PFSK-1 (cell line): Measurements from ENCODE around the gene RNASEH2B.

Experiments used
- FOXP2 ChIP-seq: optimal IDR thresholded peaks from 2 replicates; pipeline ENCODE3; 2011; ENCODE audit warnings: borderline replicate concordance, control low read depth, inconsistent platforms; ENCODE audit not compliant: insufficient read depth; ENCODE audit errors: extremely low read length, extremely low read depth
- POLR2AphosphoS5 ChIP-seq: IDR thresholded peaks from 2 replicates; pipeline ENCODE4 v1.6.1; 2012; ENCODE audit warnings: low read depth, mild to moderate bottlenecking, control low read depth, low read length, moderate library complexity
- SIN3A ChIP-seq: IDR thresholded peaks from 2 replicates; pipeline ENCODE4 v1.6.1; 2012; ENCODE audit warnings: mild to moderate bottlenecking, low read length, moderate library complexity, borderline replicate concordance; ENCODE audit not compliant: insufficient read depth
- TAF1 ChIP-seq: IDR thresholded peaks from 2 replicates; pipeline ENCODE4 v1.6.1; 2012; ENCODE audit warnings: low read length, control low read depth, borderline replicate concordance; ENCODE audit not compliant: insufficient read depth
- TF ChIP-seq, protein P1 (sequence below), 2 experiments: IDR thresholded peaks; 2 replicates each; pipeline versions ENCODE4 v1.6.1 to v1.8.0; 2011 to 2012; ENCODE audit warnings: low read depth in 2 of 2, low read length in 2 of 2, control low read depth in 1 of 2, inconsistent platforms in 1 of 2, mild to moderate bottlenecking in 1 of 2, moderate library complexity in 1 of 2; ENCODE audit not compliant: insufficient read depth in 1 of 2

The RNASEH2B gene

GRCh38 chr13:50993371-50993770 lies 83.8 kb downstream of the RNASEH2B start:
- TF ChIP-seq POLR2AphosphoS5 (no peak), TAF1 (no peak), FOXP2 (no peak), SIN3A (no peak)
- TF ChIP-seq, protein P1, sequence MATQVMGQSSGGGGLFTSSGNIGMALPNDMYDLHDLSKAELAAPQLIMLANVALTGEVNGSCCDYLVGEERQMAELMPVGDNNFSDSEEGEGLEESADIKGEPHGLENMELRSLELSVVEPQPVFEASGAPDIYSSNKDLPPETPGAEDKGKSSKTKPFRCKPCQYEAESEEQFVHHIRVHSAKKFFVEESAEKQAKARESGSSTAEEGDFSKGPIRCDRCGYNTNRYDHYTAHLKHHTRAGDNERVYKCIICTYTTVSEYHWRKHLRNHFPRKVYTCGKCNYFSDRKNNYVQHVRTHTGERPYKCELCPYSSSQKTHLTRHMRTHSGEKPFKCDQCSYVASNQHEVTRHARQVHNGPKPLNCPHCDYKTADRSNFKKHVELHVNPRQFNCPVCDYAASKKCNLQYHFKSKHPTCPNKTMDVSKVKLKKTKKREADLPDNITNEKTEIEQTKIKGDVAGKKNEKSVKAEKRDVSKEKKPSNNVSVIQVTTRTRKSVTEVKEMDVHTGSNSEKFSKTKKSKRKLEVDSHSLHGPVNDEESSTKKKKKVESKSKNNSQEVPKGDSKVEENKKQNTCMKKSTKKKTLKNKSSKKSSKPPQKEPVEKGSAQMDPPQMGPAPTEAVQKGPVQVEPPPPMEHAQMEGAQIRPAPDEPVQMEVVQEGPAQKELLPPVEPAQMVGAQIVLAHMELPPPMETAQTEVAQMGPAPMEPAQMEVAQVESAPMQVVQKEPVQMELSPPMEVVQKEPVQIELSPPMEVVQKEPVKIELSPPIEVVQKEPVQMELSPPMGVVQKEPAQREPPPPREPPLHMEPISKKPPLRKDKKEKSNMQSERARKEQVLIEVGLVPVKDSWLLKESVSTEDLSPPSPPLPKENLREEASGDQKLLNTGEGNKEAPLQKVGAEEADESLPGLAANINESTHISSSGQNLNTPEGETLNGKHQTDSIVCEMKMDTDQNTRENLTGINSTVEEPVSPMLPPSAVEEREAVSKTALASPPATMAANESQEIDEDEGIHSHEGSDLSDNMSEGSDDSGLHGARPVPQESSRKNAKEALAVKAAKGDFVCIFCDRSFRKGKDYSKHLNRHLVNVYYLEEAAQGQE (IDR thresholded peaks at IDR 0.05; ENCODE audit: insufficient read depth in 1 of 2, low read depth in 2 of 2, low read length in 2 of 2), result no peak

GRCh38 chr13:50993934-50994333 lies 84.3 kb downstream of the RNASEH2B start:
- TF ChIP-seq FOXP2 (no peak), TAF1 (no peak), POLR2AphosphoS5 (no peak)

DNA sequence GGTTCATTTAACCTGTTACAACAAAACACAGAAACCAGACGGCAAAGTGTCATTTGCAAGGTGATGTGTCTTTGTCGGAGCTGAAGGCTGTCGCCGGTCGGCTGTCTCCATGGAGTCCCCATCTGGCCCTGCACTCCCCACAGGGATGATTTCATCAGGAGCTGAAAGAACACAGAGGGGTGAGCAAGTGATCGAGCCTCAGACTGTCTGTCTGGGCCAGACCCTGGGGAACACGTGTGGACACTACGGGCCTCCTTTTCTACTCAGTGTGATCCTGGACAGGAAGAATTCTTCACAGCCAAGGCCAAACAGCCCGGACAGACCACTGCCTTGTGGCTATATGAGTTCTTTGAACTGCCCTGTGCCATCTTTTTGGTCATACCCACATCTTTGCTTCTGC lies 85.1 kb downstream of the RNASEH2B start:
- TF ChIP-seq FOXP2, result no peak
- no peak for TF ChIP-seq POLR2AphosphoS5
- TF ChIP-seq SIN3A, result no peak
- no peak for TF ChIP-seq TAF1
- TF ChIP-seq, protein P1 (IDR thresholded peaks at IDR 0.05; ENCODE audit: insufficient read depth in 1 of 2, low read depth in 2 of 2, low read length in 2 of 2), result no peak

DNA sequence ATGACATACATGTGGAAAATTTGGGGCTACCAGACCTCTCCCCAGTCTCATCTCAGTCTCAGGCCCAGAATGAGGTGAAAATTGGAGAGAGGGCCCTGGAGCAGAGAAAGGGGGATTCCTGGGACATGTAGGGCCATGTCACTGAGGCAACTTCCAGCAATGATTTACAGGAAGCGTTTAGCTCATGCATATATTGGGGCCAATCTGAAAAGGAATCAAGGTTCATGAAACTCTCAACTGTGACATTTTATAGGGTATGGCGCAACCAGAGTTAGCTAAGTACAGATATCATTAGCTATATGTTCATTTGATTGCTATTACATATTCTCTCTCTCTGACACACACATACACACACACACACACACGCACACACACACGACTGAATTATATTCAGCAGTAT lies 86.3 kb downstream of the RNASEH2B start:
- TF ChIP-seq POLR2AphosphoS5 (no peak), FOXP2 (no peak), SIN3A (no peak), TAF1 (no peak)
- TF ChIP-seq, protein P1 (IDR thresholded peaks at IDR 0.05; ENCODE audit: insufficient read depth in 1 of 2, low read depth in 2 of 2, low read length in 2 of 2), result no peak

GRCh38 chr13:50998326-50998725 lies 88.7 kb downstream of the RNASEH2B start:
- no peak for TF ChIP-seq SIN3A
- no peak for TF ChIP-seq POLR2AphosphoS5
- TF ChIP-seq FOXP2, result no peak
- TF ChIP-seq, protein P1 (IDR thresholded peaks at IDR 0.05; ENCODE audit: insufficient read depth in 1 of 2, low read depth in 2 of 2, low read length in 2 of 2), result no peak
- no peak for TF ChIP-seq TAF1
